WTC11 (cell line): Measurements from ENCODE around the gene ARHGEF12. TPM values are rescaled to one million over a fixed set of nuclear protein-coding genes. Genes with fewer than 3 reads are reported as not detected.

Source experiments
- ATAC-seq: fragments of 200-7000 bp; cut with Tn5 transposase; 2 replicates; pipeline ENCODE4 v1.10.0; 2021; ENCODE audit warnings: mild to moderate bottlenecking, moderate library complexity
- CTCF ChIA-PET: fragments of 300-600 bp; sonication (Branson Sonifier 250); formaldehyde crosslinking; loops from one replicate; lab custom pipeline; 2021; ENCODE audit warnings: antibody characterized with exemption; lab: Charles Lee
- POLR2A ChIA-PET: fragments of 350-600 bp; sonication (Branson Sonifier 250); formaldehyde crosslinking; loops from one replicate; lab custom pipeline; 2021; ENCODE audit warnings: antibody characterized with exemption; lab: Charles Lee
- DNase-seq: peaks from one replicate; pipeline ENCODE4 v3.0.0; 2021; ENCODE audit warnings: low spot score
- H3K27ac Mint-ChIP-seq: 2 replicates; pipeline ENCODE4 v1.8.0; 2021; ENCODE audit warnings: mixed read lengths
- H3K27me3 Mint-ChIP-seq: 2 replicates; pipeline ENCODE4 v1.8.0; 2021; ENCODE audit warnings: low read depth, mild to moderate bottlenecking, moderate library complexity, mixed read lengths
- H3K36me3 Mint-ChIP-seq: 2 replicates; pipeline ENCODE4 v1.8.0; 2021; ENCODE audit warnings: mixed read lengths
- H3K4me1 Mint-ChIP-seq: 2 replicates; pipeline ENCODE4 v1.8.0; 2022; ENCODE audit warnings: mixed read lengths
- H3K4me3 Mint-ChIP-seq: 2 replicates; pipeline ENCODE4 v1.8.0; 2021; ENCODE audit warnings: mild to moderate bottlenecking, moderate library complexity, mixed read lengths
- H3K9me3 Mint-ChIP-seq: 2 replicates; pipeline ENCODE4 v1.8.0; 2021; ENCODE audit warnings: mixed read lengths
- AR ChIP-seq: fragments of 250-450 bp; sonication (Bioruptor Pico); IDR thresholded peaks from 2 replicates; pipeline ENCODE4 v1.9.0; 2021; ENCODE audit warnings: mild to moderate bottlenecking
- ARID4B ChIP-seq: sonication (generic); formaldehyde crosslinking; IDR thresholded peaks from 2 replicates; pipeline ENCODE4 v1.8.0; 2023; ENCODE audit warnings: missing genetic modification reagents, mild to moderate bottlenecking, borderline replicate concordance
- ATF2 ChIP-seq: sonication (generic); formaldehyde crosslinking; IDR thresholded peaks from 2 replicates; pipeline ENCODE4 v1.8.1; 2022; ENCODE audit warnings: low read depth, missing genetic modification reagents, borderline replicate concordance
- E2F5 ChIP-seq: sonication (generic); formaldehyde crosslinking; IDR thresholded peaks from 2 replicates; pipeline ENCODE4 v1.8.1; 2022; ENCODE audit warnings: mild to moderate bottlenecking, moderate library complexity, missing genetic modification reagents
- FOXK1 ChIP-seq: sonication (generic); formaldehyde crosslinking; IDR thresholded peaks from 2 replicates; pipeline ENCODE4 v1.8.0; 2022; ENCODE audit warnings: mild to moderate bottlenecking, moderate library complexity, missing genetic modification reagents
- HMGXB4 ChIP-seq: sonication (generic); formaldehyde crosslinking; IDR thresholded peaks from 2 replicates; pipeline ENCODE4 v1.8.1; 2023; ENCODE audit warnings: mild to moderate bottlenecking, moderate library complexity, missing genetic modification reagents
- MLX ChIP-seq: sonication (generic); formaldehyde crosslinking; IDR thresholded peaks from 2 replicates; pipeline ENCODE4 v1.8.1; 2023; ENCODE audit warnings: mild to moderate bottlenecking, missing genetic modification reagents, moderate library complexity
- PREB ChIP-seq: sonication (generic); formaldehyde crosslinking; IDR thresholded peaks from 2 replicates; pipeline ENCODE4 v1.8.1; 2022; ENCODE audit warnings: mild to moderate bottlenecking, missing genetic modification reagents, moderate library complexity, borderline replicate concordance
- SOX15 ChIP-seq: fragments of 250-450 bp; sonication (Bioruptor Pico); IDR thresholded peaks from 2 replicates; pipeline ENCODE4 v1.9.0; 2021; ENCODE audit warnings: mild to moderate bottlenecking
- STAT6 ChIP-seq: sonication (generic); formaldehyde crosslinking; conservative IDR thresholded peaks from 2 replicates; pipeline ENCODE4 v1.8.1; 2023; ENCODE audit warnings: mild to moderate bottlenecking, low read depth, missing genetic modification reagents, moderate library complexity
- TEAD1 ChIP-seq: sonication (generic); formaldehyde crosslinking; IDR thresholded peaks from 2 replicates; pipeline ENCODE4 v1.8.0; 2022; ENCODE audit warnings: mild to moderate bottlenecking, missing genetic modification reagents
- TP53 ChIP-seq: sonication (generic); formaldehyde crosslinking; IDR thresholded peaks from 2 replicates; pipeline ENCODE4 v1.8.1; 2023; ENCODE audit warnings: mild to moderate bottlenecking, missing genetic modification reagents
- ZNF263 ChIP-seq: sonication (generic); formaldehyde crosslinking; IDR thresholded peaks from 2 replicates; pipeline ENCODE4 v1.8.1; 2022; ENCODE audit warnings: low read depth, mild to moderate bottlenecking, moderate library complexity, missing genetic modification reagents
- ZNF425 ChIP-seq: fragments of 250-450 bp; sonication (Bioruptor Pico); conservative IDR thresholded peaks from 2 replicates; pipeline ENCODE4 v1.9.0; 2021; ENCODE audit warnings: mild to moderate bottlenecking
- ZNF671 ChIP-seq: fragments of 250-450 bp; sonication (Bioruptor Pico); IDR thresholded peaks from 2 replicates; pipeline ENCODE4 v1.8.0; 2021; ENCODE audit warnings: mild to moderate bottlenecking
- total RNA-seq: library from RNA; stranded (reverse); gene quantifications from 3 replicates; pipeline ENCODE4 v1.2.3, GENCODE V29; 2021

The ARHGEF12 gene
- total RNA-seq, 1 experiment from 2014 or later: 35.8 TPM

GRCh38 chr11:120335556-120335907 is 681 bp upstream of the ARHGEF12 start (continued):
- TF ChIP-seq MLX (CRISPR knock-in tag) (no peak), SOX15 (CRISPR knock-in tag) (no peak), STAT6 (CRISPR knock-in tag) (no peak), ZNF263 (CRISPR knock-in tag) (no peak), ZNF671 (CRISPR knock-in tag) (no peak), ATF2 (no peak), TEAD1 (CRISPR knock-in tag) (no peak), ZNF425 (CRISPR knock-in tag) (no peak), PREB (no peak), FOXK1 (CRISPR knock-in tag) (no peak), AR (CRISPR knock-in tag) (no peak), E2F5 (CRISPR knock-in tag) (no peak)
- TF ChIP-seq, all 79 proteins: peak for 0

GRCh38 chr11:120336641-120337354 is 585 bp downstream of the ARHGEF12 start:
- CTCF ChIA-PET: interaction anchor here (0.6 to 3.6 kb wide), 17 partner anchors 11 to 607 kb away, joined by 3 to 26 read pairs (median 5); partner anchors contain the start of gene TLCD5
- POLR2A ChIA-PET: interaction anchor here (1.3 to 1.4 kb wide), 2 partner anchors 12 to 100 kb away, joined by 3 to 4 read pairs; partner anchors contain the start of gene TLCD5
- TF ChIP-seq HMGXB4 (peak; percentile 74; the same call in 1 of the 2 replicates), ARID4B (CRISPR knock-in tag) (peak; percentile 20; the same call in 1 of the 2 replicates), TP53 (CRISPR knock-in tag) (no peak)
- peak overlapping the region; percentile 99 for H3K4me3 Mint-ChIP-seq
- no peaks in the 10 kb centered on the region for H3K36me3 Mint-ChIP-seq
- peak; percentile 59 for DNase-seq
- no peaks in the 10 kb centered on the region for H3K27me3 Mint-ChIP-seq
- H3K9me3 Mint-ChIP-seq: no peaks in the 10 kb centered on the region
- H3K4me1 Mint-ChIP-seq: peaks cover 33% of the 10 kb centered on the region
- peak overlapping the region; percentile 89 for H3K27ac Mint-ChIP-seq
- peak; percentile 38 for ATAC-seq
